Measurements from ENCODE around the gene DEGS2. TPM values are rescaled to one million over a fixed set of nuclear protein-coding genes. Genes with fewer than 3 reads are reported as not detected.
"Not testable (repeated sequence)": the region's sequence is repeated elsewhere in the genome, so short reads cannot be mapped to it uniquely, and the experiment has no call there.

Gene DEGS2
- total RNA-seq, 1 experiment from 2014 or later, result 1.6 TPM

- POLR2A ChIA-PET (ENCODE audit: unreplicated experiment), result no interaction called here
- Histone ChIP-seq H3K4me3 (ENCODE audit: low read length) (peak overlapping the region; percentile 71), H3K27me3 (ENCODE audit: low read length) (peaks cover 9% of the 10 kb centered on the region; the same call in 1 of the 2 replicates), H3K4me1 (ENCODE audit: insufficient read depth, low read length) (peaks cover 12% of the 10 kb centered on the region; the same call in 1 of the 2 replicates), H3K27ac (ENCODE audit: low read length) (no peak overlapping the region), H3K9me2 (replicated peaks; ENCODE audit: low read length) (no peaks in the 10 kb centered on the region), H2AFZ (ENCODE audit: low read length) (peak overlapping the region; percentile 83), H3K36me3 (ENCODE audit: low read depth, low read length) (no peaks in the 10 kb centered on the region), H3K79me2 (ENCODE audit: low read length) (no peaks in the 10 kb centered on the region), H3K4me2 (ENCODE audit: low read length) (peak overlapping the region; percentile 95), H3K9me3 (ENCODE audit: low read length) (no peaks in the 10 kb centered on the region), H3F3A (ENCODE audit: low read length, unreplicated experiment) (no peaks in the 10 kb centered on the region), H3K9ac (ENCODE audit: low read length) (no peak overlapping the region), H4K20me1 (ENCODE audit: low read length) (no peaks in the 10 kb centered on the region)
- ATAC-seq (0 out of 2 replicates have a peak, but pooled peaks have one; percentile 2), DNase-seq (no peak)
- TF ChIP-seq EZH2 (IDR thresholded peaks at IDR 0.05; ENCODE audit: low read length, unreplicated experiment) (no peak), CTCF (conservative IDR thresholded peaks at IDR 0.05; ENCODE audit: low read depth, low read length) (no peak), EZH2phosphoT487 (IDR thresholded peaks at IDR 0.05; ENCODE audit: borderline replicate concordance, low read length) (no peak)
- BruUV-seq (replicated peaks), result no TSS peak
- CTCF ChIA-PET, result no interaction called here
- intact Hi-C loops (cut with micrococcal nuclease), result no loop called here
Observed at GRCh38 chr14:100158566-100159093, 815 bp downstream of the DEGS2 start.

- H3K4me3 ChIP-seq (ENCODE audit: low read length); intact Hi-C loops (cut with micrococcal nuclease); H3K36me3 ChIP-seq (ENCODE audit: low read depth, low read length); H3K27ac ChIP-seq (ENCODE audit: low read length); H3K9me2 ChIP-seq (replicated peaks; ENCODE audit: low read length); POLR2A ChIA-PET (ENCODE audit: unreplicated experiment); H3K9me3 ChIP-seq (ENCODE audit: low read length); H3K4me2 ChIP-seq (ENCODE audit: low read length); H3K9ac ChIP-seq (ENCODE audit: low read length); H4K20me1 ChIP-seq (ENCODE audit: low read length); H3K79me2 ChIP-seq (ENCODE audit: low read length); H3K27me3 ChIP-seq (ENCODE audit: low read length); H2AFZ ChIP-seq (ENCODE audit: low read length); DNase-seq; ATAC-seq; H3F3A ChIP-seq (ENCODE audit: low read length, unreplicated experiment); CTCF ChIA-PET; BruUV-seq (replicated peaks): not testable (repeated sequence)
- H3K4me1 ChIP-seq (ENCODE audit: insufficient read depth, low read length), result peaks cover 12% of the 10 kb centered on the region; the same call in 1 of the 2 replicates
Observed at GRCh38 chr14:100157548-100158232, 1.8 kb downstream of the DEGS2 start.

GRCh38 chr14:100156776-100157175 lies 2.7 kb downstream of the DEGS2 start:
- Histone ChIP-seq H3K4me2 (ENCODE audit: low read length) (no peak overlapping the region), H3K9me3 (ENCODE audit: low read length) (no peaks in the 10 kb centered on the region), H3K9me2 (replicated peaks; ENCODE audit: low read length) (no peaks in the 10 kb centered on the region), H4K20me1 (ENCODE audit: low read length) (no peaks in the 10 kb centered on the region), H3K4me1 (ENCODE audit: insufficient read depth, low read length) (peaks cover 12% of the 10 kb centered on the region; the same call in 1 of the 2 replicates), H3K79me2 (ENCODE audit: low read length) (no peaks in the 10 kb centered on the region), H3K36me3 (ENCODE audit: low read depth, low read length) (no peaks in the 10 kb centered on the region), H3F3A (ENCODE audit: low read length, unreplicated experiment) (no peaks in the 10 kb centered on the region), H3K4me3 (ENCODE audit: low read length) (no peak overlapping the region), H3K27me3 (ENCODE audit: low read length) (peaks cover 9% of the 10 kb centered on the region; the same call in 1 of the 2 replicates), H2AFZ (ENCODE audit: low read length) (no peak overlapping the region), H3K27ac (ENCODE audit: low read length) (no peak overlapping the region), H3K9ac (ENCODE audit: low read length) (no peak overlapping the region)
- no TSS peak for BruUV-seq (replicated peaks)
- no peak for DNase-seq
- CTCF ChIA-PET, result no interaction called here
- TF ChIP-seq CTCF (conservative IDR thresholded peaks at IDR 0.05; ENCODE audit: low read depth, low read length) (no peak), EZH2phosphoT487 (IDR thresholded peaks at IDR 0.05; ENCODE audit: borderline replicate concordance, low read length) (no peak), EZH2 (IDR thresholded peaks at IDR 0.05; ENCODE audit: low read length, unreplicated experiment) (no peak)
- ATAC-seq, result no peak
- POLR2A ChIA-PET (ENCODE audit: unreplicated experiment), result interaction anchor here (0.6 kb wide), 1 partner anchor 186 kb away, joined by 5 read pairs; no protein-coding TSS in a partner anchor
- intact Hi-C loops (cut with micrococcal nuclease), result no loop called here

Data from PC-3 (cell line).